ENCODE results near the gene GALNT10.
"Not testable (repeated sequence)": the region's sequence is repeated elsewhere in the genome, so short reads cannot be mapped to it uniquely, and the experiment has no call there.

The GALNT10 gene, protein sequence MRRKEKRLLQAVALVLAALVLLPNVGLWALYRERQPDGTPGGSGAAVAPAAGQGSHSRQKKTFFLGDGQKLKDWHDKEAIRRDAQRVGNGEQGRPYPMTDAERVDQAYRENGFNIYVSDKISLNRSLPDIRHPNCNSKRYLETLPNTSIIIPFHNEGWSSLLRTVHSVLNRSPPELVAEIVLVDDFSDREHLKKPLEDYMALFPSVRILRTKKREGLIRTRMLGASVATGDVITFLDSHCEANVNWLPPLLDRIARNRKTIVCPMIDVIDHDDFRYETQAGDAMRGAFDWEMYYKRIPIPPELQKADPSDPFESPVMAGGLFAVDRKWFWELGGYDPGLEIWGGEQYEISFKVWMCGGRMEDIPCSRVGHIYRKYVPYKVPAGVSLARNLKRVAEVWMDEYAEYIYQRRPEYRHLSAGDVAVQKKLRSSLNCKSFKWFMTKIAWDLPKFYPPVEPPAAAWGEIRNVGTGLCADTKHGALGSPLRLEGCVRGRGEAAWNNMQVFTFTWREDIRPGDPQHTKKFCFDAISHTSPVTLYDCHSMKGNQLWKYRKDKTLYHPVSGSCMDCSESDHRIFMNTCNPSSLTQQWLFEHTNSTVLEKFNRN

DNA sequence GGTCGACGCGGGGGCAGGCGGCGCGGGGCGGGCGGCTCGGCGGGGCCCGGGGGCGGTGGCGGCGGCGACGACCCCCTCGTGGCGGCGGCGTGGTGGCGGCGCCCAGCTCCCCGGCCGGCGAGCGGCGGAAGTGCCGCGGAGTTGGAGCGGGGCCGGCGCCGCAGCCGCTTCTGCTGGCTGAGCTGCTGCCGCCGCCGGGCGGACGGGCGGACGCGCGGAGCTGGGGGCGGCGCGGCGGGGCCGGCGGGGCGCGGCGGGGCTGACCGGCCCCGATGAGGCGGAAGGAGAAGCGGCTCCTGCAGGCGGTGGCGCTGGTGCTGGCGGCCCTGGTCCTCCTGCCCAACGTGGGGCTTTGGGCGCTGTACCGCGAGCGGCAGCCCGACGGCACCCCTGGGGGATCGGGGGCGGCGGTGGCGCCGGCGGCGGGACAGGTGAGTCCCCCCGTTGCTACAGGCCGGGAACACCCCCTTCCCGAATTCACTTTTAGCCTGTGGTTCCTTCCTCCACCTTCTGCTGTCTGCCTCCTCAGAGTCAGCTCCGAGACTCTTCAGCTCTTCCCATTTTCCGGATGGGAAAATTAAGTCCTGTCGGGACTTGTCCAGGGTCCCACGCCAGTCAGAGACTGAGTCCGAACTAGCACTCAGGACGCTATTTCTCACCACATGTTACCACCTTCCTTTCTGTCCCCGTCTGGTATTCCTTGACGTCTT lies at the start of gene GALNT10:
Gene GALNT10 (plus strand): TSS at position 139 of the 710 bp plus-strand sequence. CDS start 134 bp downstream, at position 273.
- H3K36me3 Mint-ChIP-seq (ENCODE audit: low read depth), result peaks cover 7% of the 10 kb centered on the region
- H3K4me3 Mint-ChIP-seq, result peak within 1 kb of the TSS; percentile 94
- H3K27me3 Mint-ChIP-seq, result peaks cover 7% of the 10 kb centered on the region
- peak; percentile 64 for DNase-seq
- no peaks in the 10 kb centered on the region for H3K9me3 Mint-ChIP-seq
- peak; percentile 69 for ATAC-seq
- peaks cover 40% of the 10 kb centered on the region for H3K4me1 Mint-ChIP-seq
- peak within 1 kb of the TSS; percentile 93 for H3K27ac Mint-ChIP-seq

- H3K27ac Mint-ChIP-seq, result no peak overlapping the region
- no peaks in the 10 kb centered on the region for H3K36me3 Mint-ChIP-seq (ENCODE audit: low read depth)
- ATAC-seq (no peak), DNase-seq (no peak)
- no peaks in the 10 kb centered on the region for H3K4me1 Mint-ChIP-seq
- no peak overlapping the region for H3K4me3 Mint-ChIP-seq
- peaks cover 2% of the 10 kb centered on the region for H3K27me3 Mint-ChIP-seq
- no peaks in the 10 kb centered on the region for H3K9me3 Mint-ChIP-seq
Measured at GRCh38 chr5:154141745-154142221, 48.8 kb upstream of the GALNT10 start.

DNA sequence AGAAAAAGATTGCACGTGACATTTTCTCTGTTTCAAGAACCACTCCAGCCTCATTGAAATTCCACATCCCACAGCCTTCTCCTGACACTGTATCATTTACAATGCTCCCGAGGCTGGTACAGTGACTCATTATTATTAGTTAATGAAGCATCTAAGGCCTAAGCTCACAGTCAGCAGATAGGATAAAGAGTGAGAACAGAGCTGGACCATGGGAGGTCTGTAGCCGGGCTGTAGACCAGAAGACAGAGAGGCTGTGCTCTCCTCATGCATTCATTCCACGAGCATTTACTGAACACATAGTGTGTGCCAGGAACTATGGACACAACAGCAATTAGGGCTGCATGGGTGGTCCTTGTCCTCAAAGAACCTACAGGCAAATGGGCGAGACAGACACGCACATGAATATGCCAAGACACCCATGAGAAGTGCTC lies 47.3 kb upstream of the GALNT10 start:
- Mint-ChIP-seq H3K4me3 (no peak overlapping the region), H3K36me3 (ENCODE audit: low read depth) (no peaks in the 10 kb centered on the region), H3K27ac (no peak overlapping the region), H3K27me3 (peaks cover 4% of the 10 kb centered on the region), H3K4me1 (no peaks in the 10 kb centered on the region), H3K9me3 (no peaks in the 10 kb centered on the region)
- no peak for DNase-seq
- ATAC-seq, result no peak

DNA sequence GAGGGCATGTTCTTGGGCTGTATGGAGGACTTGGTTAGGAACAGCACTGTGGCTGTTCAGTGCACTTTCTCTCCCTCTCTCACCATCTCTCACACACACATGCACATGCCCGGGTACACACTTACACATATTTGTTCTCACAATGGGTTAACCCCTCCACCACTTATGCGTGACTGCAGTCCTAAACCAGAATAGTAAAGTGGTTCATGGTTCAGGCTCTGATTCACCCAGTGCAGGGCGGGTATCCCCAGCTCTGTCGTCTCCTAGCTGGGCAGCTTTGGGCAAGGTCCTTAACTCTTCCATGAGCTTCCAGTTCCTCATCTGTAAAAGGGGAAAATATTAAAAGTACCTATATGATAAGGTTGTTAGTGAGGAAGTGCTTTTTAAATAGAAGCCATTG lies 45.3 kb upstream of the GALNT10 start:
- Mint-ChIP-seq H3K9me3 (no peaks in the 10 kb centered on the region), H3K4me1 (no peaks in the 10 kb centered on the region), H3K27me3 (peaks cover 4% of the 10 kb centered on the region), H3K36me3 (ENCODE audit: low read depth) (no peaks in the 10 kb centered on the region), H3K27ac (no peak overlapping the region), H3K4me3 (no peak overlapping the region)
- ATAC-seq (no peak), DNase-seq (no peak)

GRCh38 chr5:154146409-154146808 lies 44.1 kb upstream of the GALNT10 start:
- no peak overlapping the region for H3K27ac Mint-ChIP-seq
- ATAC-seq (no peak), DNase-seq (no peak)
- no peaks in the 10 kb centered on the region for H3K36me3 Mint-ChIP-seq (ENCODE audit: low read depth)
- H3K27me3 Mint-ChIP-seq, result peaks cover 4% of the 10 kb centered on the region
- no peak overlapping the region for H3K4me3 Mint-ChIP-seq
- H3K4me1 Mint-ChIP-seq, result no peaks in the 10 kb centered on the region
- H3K9me3 Mint-ChIP-seq, result no peaks in the 10 kb centered on the region

DNA sequence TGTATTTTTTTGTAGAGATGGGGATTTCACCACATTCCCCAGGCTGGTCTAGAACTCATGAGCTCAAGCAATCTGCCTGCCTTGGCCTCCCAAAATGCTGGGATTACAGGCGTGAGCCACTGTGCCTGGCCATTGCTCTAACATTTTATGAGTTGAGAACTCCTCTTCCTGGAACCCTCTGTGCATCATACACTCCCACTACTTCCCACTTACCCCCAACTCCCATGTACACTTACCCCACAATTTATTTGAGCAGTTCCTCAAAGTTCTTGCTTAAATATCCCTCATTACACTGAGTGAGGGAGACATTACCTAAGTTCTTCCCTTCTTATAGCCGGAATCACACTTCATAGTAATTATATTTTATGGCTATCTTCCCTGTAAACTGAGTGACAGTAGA lies 42.9 kb upstream of the GALNT10 start:
- no peak overlapping the region for H3K27ac Mint-ChIP-seq
- ATAC-seq (no peak), DNase-seq (no peak)
- H3K4me1 Mint-ChIP-seq, result no peaks in the 10 kb centered on the region
- no peak overlapping the region for H3K4me3 Mint-ChIP-seq
- H3K36me3 Mint-ChIP-seq (ENCODE audit: low read depth), result no peaks in the 10 kb centered on the region
- H3K9me3 Mint-ChIP-seq, result no peaks in the 10 kb centered on the region
- H3K27me3 Mint-ChIP-seq, result peaks cover 9% of the 10 kb centered on the region

GRCh38 chr5:154150471-154150870 lies 40.1 kb upstream of the GALNT10 start:
- ATAC-seq; H3K4me1 Mint-ChIP-seq; H3K27ac Mint-ChIP-seq; H3K36me3 Mint-ChIP-seq (ENCODE audit: low read depth); H3K4me3 Mint-ChIP-seq; H3K9me3 Mint-ChIP-seq; DNase-seq: not testable (repeated sequence)
- H3K27me3 Mint-ChIP-seq, result peaks cover 16% of the 10 kb centered on the region

- Mint-ChIP-seq H3K9me3 (no peaks in the 10 kb centered on the region), H3K4me1 (no peaks in the 10 kb centered on the region), H3K27me3 (peaks cover 28% of the 10 kb centered on the region), H3K4me3 (no peak overlapping the region), H3K36me3 (ENCODE audit: low read depth) (no peaks in the 10 kb centered on the region), H3K27ac (no peak overlapping the region)
- DNase-seq, result peak; percentile 8
- ATAC-seq, result no peak
Measured at GRCh38 chr5:154157483-154158378, 32.8 kb upstream of the GALNT10 start.

GRCh38 chr5:154158379-154158737 lies 32.2 kb upstream of the GALNT10 start:
- no peak overlapping the region for H3K27ac Mint-ChIP-seq

DNA sequence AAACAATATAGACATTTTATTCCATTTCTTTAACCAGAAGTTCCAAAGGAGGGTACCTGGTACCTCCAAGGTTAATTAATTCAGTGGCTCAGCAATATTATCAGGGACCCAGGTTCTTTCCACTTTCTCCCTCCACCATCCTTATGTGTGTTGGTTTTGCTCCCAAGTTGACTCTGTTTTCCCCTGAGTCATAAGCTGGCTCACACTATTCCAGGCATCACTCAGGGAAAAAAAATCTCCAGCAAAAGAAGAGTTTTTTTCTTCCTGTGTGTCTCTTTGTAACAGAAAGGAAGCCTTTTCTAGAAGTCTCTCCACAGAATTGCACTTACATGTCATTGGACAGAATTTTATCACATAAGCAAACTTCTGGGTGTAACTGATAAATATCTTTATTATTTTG lies 31.2 kb upstream of the GALNT10 start:
- Mint-ChIP-seq H3K27ac (no peak overlapping the region), H3K27me3 (peaks cover 36% of the 10 kb centered on the region), H3K4me3 (no peak overlapping the region), H3K9me3 (no peaks in the 10 kb centered on the region), H3K36me3 (ENCODE audit: low read depth) (no peaks in the 10 kb centered on the region), H3K4me1 (no peaks in the 10 kb centered on the region)
- ATAC-seq, result no peak
- no peak for DNase-seq

More at GRCh38 chr5:154158379-154158737, 32.2 kb upstream of the GALNT10 start:
- no peaks in the 10 kb centered on the region for H3K9me3 Mint-ChIP-seq
- no peak overlapping the region for H3K4me3 Mint-ChIP-seq
- H3K4me1 Mint-ChIP-seq, result no peaks in the 10 kb centered on the region
- DNase-seq (no peak), ATAC-seq (no peak)
- no peaks in the 10 kb centered on the region for H3K36me3 Mint-ChIP-seq (ENCODE audit: low read depth)
- H3K27me3 Mint-ChIP-seq, result peaks cover 28% of the 10 kb centered on the region

DNA sequence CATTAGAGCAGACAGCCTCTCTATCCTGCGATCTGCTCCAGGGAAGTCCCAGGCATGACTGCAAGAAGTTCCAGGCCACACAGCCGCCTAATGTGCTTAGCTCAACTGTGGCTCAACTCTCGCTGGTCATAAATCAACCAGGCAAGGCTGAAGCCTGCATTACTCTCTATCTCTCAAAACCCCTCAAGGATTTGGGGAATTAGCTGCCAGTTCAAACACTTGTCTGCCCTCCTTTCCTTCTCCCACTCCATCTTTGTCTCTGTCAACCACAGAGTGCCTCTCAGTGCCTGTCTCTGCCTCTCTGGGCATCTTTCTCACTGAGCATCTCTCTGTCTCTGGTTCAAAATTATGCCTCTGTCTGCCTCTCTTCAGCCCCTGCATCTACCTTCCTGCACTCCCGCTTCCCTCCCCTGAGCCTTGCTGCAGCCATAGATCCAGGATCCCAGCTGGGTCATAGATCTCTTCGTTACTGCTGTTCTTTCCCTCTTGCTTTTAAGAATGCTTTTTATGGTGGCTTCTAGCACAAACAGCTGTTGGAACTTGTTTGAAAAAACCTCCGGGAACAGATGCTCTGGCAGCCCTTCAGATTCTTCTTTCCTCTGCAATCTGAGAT lies 27.9 kb upstream of the GALNT10 start:
- H3K4me3 Mint-ChIP-seq, result no peak overlapping the region
- ATAC-seq (no peak), DNase-seq (no peak)
- H3K4me1 Mint-ChIP-seq, result no peaks in the 10 kb centered on the region
- peaks cover 27% of the 10 kb centered on the region for H3K27me3 Mint-ChIP-seq
- H3K36me3 Mint-ChIP-seq (ENCODE audit: low read depth), result no peaks in the 10 kb centered on the region
- H3K9me3 Mint-ChIP-seq, result no peaks in the 10 kb centered on the region
- no peak overlapping the region for H3K27ac Mint-ChIP-seq

GRCh38 chr5:154163327-154164248 lies 26.9 kb upstream of the GALNT10 start:
- Mint-ChIP-seq H3K27me3 (peaks cover 23% of the 10 kb centered on the region), H3K4me1 (no peaks in the 10 kb centered on the region), H3K4me3 (no peak overlapping the region), H3K27ac (no peak overlapping the region), H3K36me3 (ENCODE audit: low read depth) (no peaks in the 10 kb centered on the region), H3K9me3 (no peaks in the 10 kb centered on the region)
- DNase-seq (no peak), ATAC-seq (no peak)

- no peak overlapping the region for H3K27ac Mint-ChIP-seq
- H3K36me3 Mint-ChIP-seq (ENCODE audit: low read depth), result no peaks in the 10 kb centered on the region
- DNase-seq, result no peak
- H3K27me3 Mint-ChIP-seq, result peaks cover 23% of the 10 kb centered on the region
- H3K4me1 Mint-ChIP-seq, result no peaks in the 10 kb centered on the region
- no peak overlapping the region for H3K4me3 Mint-ChIP-seq
- H3K9me3 Mint-ChIP-seq, result no peaks in the 10 kb centered on the region
- no peak for ATAC-seq
Measured at GRCh38 chr5:154164249-154164581, 26.3 kb upstream of the GALNT10 start.
